ENCODE data around the gene RBM15B.

The RBM15B gene

GRCh38 chr3:51441282-51442030 is 50.4 kb downstream of the RBM15B start:
- DNase-seq (ENCODE audit: low spot score), result no peak

- DNase-seq (ENCODE audit: low spot score), result no peak
These were observed 54.6 kb downstream of the RBM15B start for GRCh38 chr3:51445544-51446280.

Measured in pons (tissue), 1 donor.